DND-41 (cell line): ENCODE results near the gene TBXT.

ENCODE experiments used
- ATAC-seq: fragments of 200-7000 bp; cut with Tn5 transposase; 3 replicates; pipeline ENCODE4 v1.9.1; 2021; ENCODE audit warnings: low read depth; ENCODE audit not compliant: insufficient read depth
- DNase-seq: peaks from one replicate; pipeline ENCODE4 v3.0.0-alpha.2; 2020
- H2AFZ ChIP-seq: 2 replicates; pipeline ENCODE4 v1.6.0; 2012; ENCODE audit warnings: low read depth, low read length
- H3K27ac ChIP-seq: 2 replicates; pipeline ENCODE4 v1.5.1; 2012; ENCODE audit warnings: low read length, inconsistent platforms
- H3K27me3 ChIP-seq: fragments of 200-600 bp; sonication (generic); 2 replicates; pipeline ENCODE4 v1.6.0; 2012; ENCODE audit warnings: low read length, mild to moderate bottlenecking, inconsistent platforms; ENCODE audit not compliant: insufficient read depth, poor library complexity
- H3K36me3 ChIP-seq: 2 replicates; pipeline ENCODE4 v1.5.1; 2012; ENCODE audit warnings: low read length, inconsistent platforms; ENCODE audit not compliant: insufficient read depth
- H3K4me1 ChIP-seq: 2 replicates; pipeline ENCODE4 v1.5.1; 2012; ENCODE audit warnings: mild to moderate bottlenecking, low read length; ENCODE audit not compliant: insufficient read depth
- H3K4me2 ChIP-seq: 2 replicates; pipeline ENCODE4 v1.6.0; 2012; ENCODE audit warnings: mild to moderate bottlenecking, moderate library complexity, low read length, inconsistent platforms; ENCODE audit not compliant: insufficient read depth
- H3K4me3 ChIP-seq, 2 experiments: fragments of 200-600 bp in 1 of 2; shearing (Covaris generic) in 1 of 2; 2 replicates each; pipeline ENCODE4 v1.5.1; 2012 to 2016; ENCODE audit warnings: inconsistent platforms in 2 of 2, low read length in 2 of 2, mild to moderate bottlenecking in 2 of 2, low read depth in 1 of 2, moderate library complexity in 1 of 2
- H3K79me2 ChIP-seq: 2 replicates; pipeline ENCODE4 v1.6.0; 2012; ENCODE audit warnings: low read length, inconsistent platforms; ENCODE audit not compliant: insufficient read depth
- H3K9ac ChIP-seq: 2 replicates; pipeline ENCODE4 v1.6.0; 2012; ENCODE audit warnings: low read depth, mild to moderate bottlenecking, inconsistent platforms, low read length, moderate library complexity
- H3K9me3 ChIP-seq: 2 replicates; pipeline ENCODE4 v1.5.1; 2012; ENCODE audit warnings: low read length, moderate library complexity, mild to moderate bottlenecking, inconsistent platforms; ENCODE audit not compliant: insufficient read depth, severe bottlenecking
- H4K20me1 ChIP-seq: 2 replicates; pipeline ENCODE4 v1.6.0; 2012; ENCODE audit warnings: low read length; ENCODE audit not compliant: insufficient read depth
- EZH2 ChIP-seq: IDR thresholded peaks from 3 replicates; pipeline ENCODE4 v1.6.1; 2012; ENCODE audit warnings: borderline replicate concordance, low read depth, mild to moderate bottlenecking, moderate library complexity, low read length, inconsistent platforms; ENCODE audit not compliant: severe bottlenecking
- TF ChIP-seq, protein P1 (sequence below): IDR thresholded peaks from 2 replicates; pipeline ENCODE4 v1.5.1; 2012; ENCODE audit warnings: borderline replicate concordance, low read length, moderate library complexity, mild to moderate bottlenecking; ENCODE audit not compliant: poor library complexity, severe bottlenecking; ENCODE audit errors: extremely low read depth

TBXT gene

DNA sequence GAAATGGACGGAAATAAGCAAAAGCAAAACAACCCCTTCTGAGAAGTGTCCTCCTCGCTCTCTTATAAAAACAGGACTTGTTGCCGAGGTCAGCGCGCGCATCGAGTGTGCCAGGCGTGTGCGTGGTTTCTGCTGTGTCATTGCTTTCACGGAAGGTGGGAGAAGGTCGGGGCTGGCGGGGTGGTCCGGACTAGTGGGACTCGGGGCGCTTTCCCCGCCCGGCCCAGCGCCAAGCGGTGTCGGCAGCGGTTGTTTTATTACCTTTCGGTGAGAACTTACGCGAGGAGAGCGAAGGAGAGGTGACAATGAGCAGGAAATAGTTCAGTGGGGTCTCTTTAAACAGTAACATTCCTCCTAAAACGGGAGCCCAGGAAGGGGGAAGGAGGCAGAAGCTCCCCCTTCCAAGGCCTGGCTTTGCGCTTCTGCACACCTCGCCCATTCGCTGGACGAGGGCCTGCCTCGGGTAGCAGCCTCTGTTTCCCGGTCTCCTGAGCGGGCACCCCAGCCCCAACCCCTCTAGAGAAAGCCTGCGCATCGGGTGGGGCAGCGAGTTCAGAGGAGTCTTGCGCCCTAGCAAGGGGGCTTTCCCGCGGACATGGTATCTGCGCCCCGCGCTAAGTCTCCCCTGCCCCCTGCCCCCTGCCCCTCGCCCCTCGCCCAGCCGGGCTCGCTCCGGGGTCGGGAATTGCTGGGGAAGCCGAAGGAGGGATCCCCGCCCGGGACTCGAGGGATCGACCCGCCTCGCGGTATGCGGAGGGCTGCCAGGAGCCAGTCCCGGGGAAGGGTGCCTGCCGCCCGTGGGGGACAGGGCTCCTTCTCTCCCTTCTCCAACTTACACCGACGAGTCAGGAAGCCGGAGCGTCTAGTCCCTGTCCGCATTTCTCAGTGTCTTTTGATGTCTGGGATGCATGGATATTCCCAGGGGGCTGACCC is 1.2 kb upstream of the TBXT start:
- Histone ChIP-seq H3K9ac (no peak overlapping the region), H3K4me1 (peaks cover 33% of the 10 kb centered on the region), H4K20me1 (no peaks in the 10 kb centered on the region), H3K27me3 (no peaks in the 10 kb centered on the region), H3K4me2 (no peak overlapping the region), H3K79me2 (no peaks in the 10 kb centered on the region), H3K4me3 (no peak overlapping the region), H2AFZ (no peak overlapping the region), H3K27ac (no peak overlapping the region), H3K9me3 (no peaks in the 10 kb centered on the region), H3K36me3 (no peaks in the 10 kb centered on the region)
- no peak for DNase-seq
- TF ChIP-seq, protein P1, sequence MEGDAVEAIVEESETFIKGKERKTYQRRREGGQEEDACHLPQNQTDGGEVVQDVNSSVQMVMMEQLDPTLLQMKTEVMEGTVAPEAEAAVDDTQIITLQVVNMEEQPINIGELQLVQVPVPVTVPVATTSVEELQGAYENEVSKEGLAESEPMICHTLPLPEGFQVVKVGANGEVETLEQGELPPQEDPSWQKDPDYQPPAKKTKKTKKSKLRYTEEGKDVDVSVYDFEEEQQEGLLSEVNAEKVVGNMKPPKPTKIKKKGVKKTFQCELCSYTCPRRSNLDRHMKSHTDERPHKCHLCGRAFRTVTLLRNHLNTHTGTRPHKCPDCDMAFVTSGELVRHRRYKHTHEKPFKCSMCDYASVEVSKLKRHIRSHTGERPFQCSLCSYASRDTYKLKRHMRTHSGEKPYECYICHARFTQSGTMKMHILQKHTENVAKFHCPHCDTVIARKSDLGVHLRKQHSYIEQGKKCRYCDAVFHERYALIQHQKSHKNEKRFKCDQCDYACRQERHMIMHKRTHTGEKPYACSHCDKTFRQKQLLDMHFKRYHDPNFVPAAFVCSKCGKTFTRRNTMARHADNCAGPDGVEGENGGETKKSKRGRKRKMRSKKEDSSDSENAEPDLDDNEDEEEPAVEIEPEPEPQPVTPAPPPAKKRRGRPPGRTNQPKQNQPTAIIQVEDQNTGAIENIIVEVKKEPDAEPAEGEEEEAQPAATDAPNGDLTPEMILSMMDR: no peak
- no peak for TF ChIP-seq EZH2
- ATAC-seq: no peak

DNA sequence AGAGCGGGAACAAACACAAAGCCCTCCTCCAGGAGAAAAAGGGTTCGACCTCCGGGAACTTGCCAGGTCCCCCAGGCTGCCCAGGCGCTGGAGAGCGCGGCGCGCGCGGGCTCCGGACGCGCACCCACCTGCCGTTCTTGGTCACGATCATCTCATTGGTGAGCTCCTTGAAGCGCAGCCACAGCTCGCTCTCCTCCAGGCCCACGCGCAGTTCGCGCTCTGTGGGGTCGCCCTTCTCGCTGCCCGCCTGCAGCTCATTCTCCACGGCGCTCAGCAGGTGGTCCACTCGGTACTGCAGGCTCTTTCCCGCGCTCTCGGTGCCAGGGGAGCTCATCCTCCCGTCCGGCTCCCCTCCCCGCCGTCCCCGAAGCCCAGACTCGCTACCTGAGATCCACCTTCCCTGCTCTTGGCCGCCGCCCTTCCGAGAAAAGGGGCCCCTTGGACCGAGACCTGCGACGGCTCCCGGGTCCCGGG is 356 bp downstream of the TBXT start:
- ATAC-seq (no peak), DNase-seq (no peak)
- no peaks in the 10 kb centered on the region for H3K36me3 ChIP-seq
- H3K4me3 ChIP-seq: no peak overlapping the region
- no peaks in the 10 kb centered on the region for H4K20me1 ChIP-seq
- no peak overlapping the region for H2AFZ ChIP-seq
- no peak overlapping the region for H3K27ac ChIP-seq
- peaks cover 17% of the 10 kb centered on the region for H3K4me1 ChIP-seq
- H3K9ac ChIP-seq: no peak overlapping the region
- no peak overlapping the region for H3K4me2 ChIP-seq
- H3K9me3 ChIP-seq: no peaks in the 10 kb centered on the region
- no peaks in the 10 kb centered on the region for H3K79me2 ChIP-seq
- no peaks in the 10 kb centered on the region for H3K27me3 ChIP-seq
- TF ChIP-seq, protein P1: no peak
- no peak for TF ChIP-seq EZH2

DNA sequence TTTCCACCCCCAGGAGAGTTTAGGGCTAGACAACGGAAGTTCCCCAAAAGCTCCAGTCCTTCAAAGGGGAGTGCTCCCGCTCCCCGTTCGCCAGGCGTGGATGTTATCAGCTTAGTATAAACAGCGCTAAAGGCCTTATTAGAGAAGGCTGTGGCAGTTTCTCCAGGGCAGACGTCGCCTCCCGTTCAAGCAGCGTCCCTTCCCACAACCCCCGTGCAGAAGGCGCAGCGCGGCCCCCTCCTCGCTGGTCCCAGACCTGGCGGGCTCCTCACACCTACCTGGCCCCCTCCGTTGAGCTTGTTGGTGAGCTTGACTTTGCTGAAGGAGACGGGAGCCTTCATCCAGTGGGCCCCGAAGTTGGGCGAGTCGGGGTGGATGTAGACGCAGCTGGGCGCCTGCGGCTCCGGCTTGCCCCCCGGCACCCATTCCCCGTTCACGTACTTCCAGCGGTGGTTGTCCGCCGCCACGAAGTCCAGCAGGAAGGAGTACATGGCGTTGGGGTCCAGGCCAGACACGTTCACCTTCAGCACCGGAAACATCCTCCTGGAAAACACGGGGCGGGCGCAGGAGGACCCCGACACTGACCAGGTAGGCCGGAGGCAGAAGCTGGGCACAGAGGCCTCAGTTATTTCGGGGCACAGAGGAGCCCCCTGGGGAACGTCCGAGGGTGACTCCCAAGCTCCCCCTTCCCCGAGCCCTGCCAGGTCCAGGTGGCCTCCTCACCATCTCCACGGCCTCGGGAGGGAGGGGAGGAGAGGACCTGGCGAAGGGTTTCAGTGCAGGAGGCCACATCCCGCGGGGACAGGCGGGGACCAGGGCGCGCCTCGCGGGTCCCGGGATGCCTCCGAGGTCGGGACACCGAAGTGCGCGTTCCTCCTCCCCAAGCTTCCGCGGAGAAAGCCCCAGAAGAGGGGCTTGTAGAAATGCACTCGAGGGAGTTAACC is 1.1 kb downstream of the TBXT start:
- no peak overlapping the region for H3K4me3 ChIP-seq
- no peaks in the 10 kb centered on the region for H3K27me3 ChIP-seq
- H3K36me3 ChIP-seq: no peaks in the 10 kb centered on the region
- ATAC-seq (no peak), DNase-seq (no peak)
- no peaks in the 10 kb centered on the region for H3K79me2 ChIP-seq
- H3K9ac ChIP-seq: no peak overlapping the region
- H3K4me1 ChIP-seq: peaks cover 10% of the 10 kb centered on the region
- H2AFZ ChIP-seq: no peak overlapping the region
- no peaks in the 10 kb centered on the region for H4K20me1 ChIP-seq
- TF ChIP-seq, protein P1: no peak
- no peak for TF ChIP-seq EZH2
- no peaks in the 10 kb centered on the region for H3K9me3 ChIP-seq
- H3K27ac ChIP-seq: no peak overlapping the region
- H3K4me2 ChIP-seq: no peak overlapping the region
